ENCODE results near the gene IL13RA1.
"Not testable (repeated sequence)": the region's sequence is repeated elsewhere in the genome, so short reads cannot be mapped to it uniquely, and the experiment has no call there.

IL13RA1 gene

DNA sequence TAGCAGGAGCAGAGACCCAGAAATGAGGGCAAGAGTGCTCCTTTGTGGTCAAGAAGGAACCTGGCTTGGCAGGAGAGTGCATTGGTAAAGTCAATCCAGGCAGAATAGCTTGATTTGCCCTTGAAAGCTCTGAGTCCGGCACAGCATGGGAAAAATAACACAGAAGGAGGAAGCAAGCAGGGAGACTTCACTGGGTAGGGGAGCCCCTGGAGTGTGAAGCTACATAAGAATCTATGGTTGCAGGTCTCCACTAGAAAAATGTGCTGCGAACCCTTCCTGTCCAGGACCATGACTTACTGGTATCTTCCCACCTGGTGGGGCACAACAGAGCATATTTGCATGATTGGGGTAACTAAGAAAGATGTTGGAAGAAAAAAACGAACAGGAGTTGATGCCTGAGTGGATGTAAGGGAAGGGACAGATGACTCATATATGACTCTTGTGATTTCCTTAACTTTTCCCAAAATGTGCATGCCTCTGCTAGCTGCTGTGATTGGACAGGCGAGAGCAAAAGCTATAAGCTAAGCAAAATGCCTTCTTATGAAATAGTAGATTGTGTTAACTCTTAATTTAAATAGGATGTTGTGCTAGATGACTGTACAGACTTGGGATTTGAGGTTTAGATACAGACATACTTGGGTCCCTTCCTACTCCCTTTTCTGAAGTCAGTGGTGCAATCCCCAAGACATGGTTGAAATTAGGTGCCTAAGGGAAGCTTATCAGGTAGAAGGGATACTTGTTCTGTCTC is 3.3 kb downstream of the IL13RA1 start:
- H3K27me3 ChIP-seq (ENCODE audit: control insufficient read depth, insufficient read depth, low read length), result peaks cover 19% of the 10 kb centered on the region
- no peaks in the 10 kb centered on the region for H3K36me3 ChIP-seq (ENCODE audit: control insufficient read depth, insufficient read depth, low read length)
- no peak overlapping the region for H3K9ac ChIP-seq (ENCODE audit: low read depth, low read length)
- no peaks in the 10 kb centered on the region for H3K9me3 ChIP-seq (ENCODE audit: control insufficient read depth, insufficient read depth, low read length)
- no peak overlapping the region for H3K4me3 ChIP-seq (ENCODE audit: low read depth, low read length)
- H3K4me1 ChIP-seq (ENCODE audit: control insufficient read depth, insufficient read depth, low read length), result no peaks in the 10 kb centered on the region

DNA sequence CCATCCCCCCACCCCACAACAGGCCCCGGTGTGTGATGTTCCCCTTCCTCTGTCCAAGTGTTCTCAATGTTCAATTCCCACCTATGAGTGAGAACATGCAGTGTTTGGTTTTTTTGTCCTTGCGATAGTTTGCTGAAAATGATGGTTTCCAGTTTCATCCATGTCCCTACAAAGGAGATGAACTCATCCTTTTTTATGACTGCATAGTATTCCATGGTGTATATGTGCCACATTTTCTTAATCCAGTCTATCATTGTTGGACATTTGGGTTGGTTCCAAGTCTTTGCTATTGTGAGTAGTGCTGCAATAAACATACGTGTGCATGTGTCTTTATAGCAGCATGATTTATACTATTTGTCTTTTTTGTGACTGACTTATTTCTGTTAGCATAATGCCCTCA is 5.1 kb downstream of the IL13RA1 start:
- not testable (repeated sequence) for H3K9ac ChIP-seq (ENCODE audit: low read depth, low read length); H3K36me3 ChIP-seq (ENCODE audit: control insufficient read depth, insufficient read depth, low read length); H3K9me3 ChIP-seq (ENCODE audit: control insufficient read depth, insufficient read depth, low read length); H3K4me1 ChIP-seq (ENCODE audit: control insufficient read depth, insufficient read depth, low read length); H3K4me3 ChIP-seq (ENCODE audit: low read depth, low read length)
- H3K27me3 ChIP-seq (ENCODE audit: control insufficient read depth, insufficient read depth, low read length), result peaks cover 19% of the 10 kb centered on the region

DNA sequence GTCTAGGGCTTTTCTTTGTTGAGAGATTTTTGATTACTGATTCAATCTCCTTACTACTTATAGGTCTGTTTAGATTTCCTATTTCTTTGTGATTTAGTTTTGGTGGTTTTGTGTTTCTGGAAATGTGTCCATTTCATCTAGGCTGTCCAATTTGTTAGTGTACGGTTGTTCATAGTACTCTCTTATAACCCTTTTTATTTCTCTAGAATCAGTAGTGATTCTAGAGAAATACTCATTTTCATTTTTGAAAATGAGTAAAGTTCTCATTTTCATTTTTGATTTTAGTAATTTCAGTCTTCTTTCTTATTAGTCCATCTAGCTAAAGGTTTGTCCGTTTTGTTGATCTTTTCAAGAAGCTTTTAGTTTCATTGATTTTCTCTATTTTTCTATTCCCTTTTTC is 7.5 kb downstream of the IL13RA1 start:
- H3K36me3 ChIP-seq (ENCODE audit: control insufficient read depth, insufficient read depth, low read length), result no peaks in the 10 kb centered on the region
- no peak overlapping the region for H3K9ac ChIP-seq (ENCODE audit: low read depth, low read length)
- no peaks in the 10 kb centered on the region for H3K4me1 ChIP-seq (ENCODE audit: control insufficient read depth, insufficient read depth, low read length)
- H3K9me3 ChIP-seq (ENCODE audit: control insufficient read depth, insufficient read depth, low read length), result no peaks in the 10 kb centered on the region
- H3K27me3 ChIP-seq (ENCODE audit: control insufficient read depth, insufficient read depth, low read length), result no peaks in the 10 kb centered on the region
- H3K4me3 ChIP-seq (ENCODE audit: low read depth, low read length), result no peak overlapping the region

DNA sequence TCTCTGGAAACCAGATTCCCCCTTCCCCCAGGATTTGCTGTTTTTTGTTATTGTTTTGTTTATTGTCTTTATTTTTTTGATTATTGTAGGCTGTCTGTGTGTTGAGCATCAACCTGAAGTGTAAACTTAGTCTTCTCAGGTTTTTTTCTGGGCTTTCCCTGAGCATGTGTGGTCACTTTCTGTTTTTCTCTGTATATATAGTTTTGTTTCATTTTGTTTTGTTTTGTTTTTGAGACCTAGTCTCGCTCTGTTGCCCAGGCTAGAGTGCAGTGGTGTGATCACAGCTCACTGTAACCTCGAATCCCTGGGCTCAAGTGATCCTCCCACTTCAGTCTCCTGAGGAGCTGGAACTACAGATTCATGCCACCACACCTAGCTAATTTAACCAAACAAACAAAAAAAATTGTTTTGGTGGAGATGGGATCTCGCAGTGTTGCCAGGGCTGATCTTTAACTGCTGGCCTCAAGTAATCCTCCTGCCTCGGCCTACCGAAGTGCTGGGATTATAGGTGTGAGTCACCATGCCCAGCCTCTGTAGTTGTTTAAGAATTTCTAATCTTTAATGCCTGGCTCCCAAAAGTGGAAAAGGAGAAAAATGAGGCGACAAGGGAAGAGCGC is 9.1 kb downstream of the IL13RA1 start:
- no peaks in the 10 kb centered on the region for H3K4me1 ChIP-seq (ENCODE audit: control insufficient read depth, insufficient read depth, low read length)
- H3K27me3 ChIP-seq (ENCODE audit: control insufficient read depth, insufficient read depth, low read length), result no peaks in the 10 kb centered on the region
- H3K9ac ChIP-seq (ENCODE audit: low read depth, low read length), result no peak overlapping the region
- no peaks in the 10 kb centered on the region for H3K36me3 ChIP-seq (ENCODE audit: control insufficient read depth, insufficient read depth, low read length)
- no peaks in the 10 kb centered on the region for H3K9me3 ChIP-seq (ENCODE audit: control insufficient read depth, insufficient read depth, low read length)
- no peak overlapping the region for H3K4me3 ChIP-seq (ENCODE audit: low read depth, low read length)

DNA sequence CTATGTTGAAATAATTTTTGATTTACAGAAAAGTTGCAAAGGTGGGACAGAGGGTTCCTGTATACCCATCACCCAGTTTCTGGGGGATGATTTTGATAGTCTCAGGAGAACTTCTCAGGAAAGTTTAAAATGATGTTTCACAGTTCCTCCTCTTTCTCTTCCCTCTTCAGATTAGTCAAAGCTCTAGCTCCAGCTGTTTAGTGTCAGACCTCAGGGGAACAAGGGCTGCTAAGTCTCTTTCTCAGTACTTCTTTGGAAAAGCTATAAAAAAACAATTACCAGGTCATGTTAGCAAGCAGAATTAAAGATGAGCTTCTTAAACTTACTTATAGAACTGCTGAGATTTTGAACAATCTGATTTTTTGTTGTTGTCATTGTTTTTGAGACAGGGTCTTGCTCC is 12.2 kb downstream of the IL13RA1 start:
- Histone ChIP-seq H3K4me1 (ENCODE audit: control insufficient read depth, insufficient read depth, low read length) (no peaks in the 10 kb centered on the region), H3K36me3 (ENCODE audit: control insufficient read depth, insufficient read depth, low read length) (no peaks in the 10 kb centered on the region), H3K9me3 (ENCODE audit: control insufficient read depth, insufficient read depth, low read length) (no peaks in the 10 kb centered on the region), H3K9ac (ENCODE audit: low read depth, low read length) (no peak overlapping the region), H3K4me3 (ENCODE audit: low read depth, low read length) (no peak overlapping the region), H3K27me3 (ENCODE audit: control insufficient read depth, insufficient read depth, low read length) (no peaks in the 10 kb centered on the region)

DNA sequence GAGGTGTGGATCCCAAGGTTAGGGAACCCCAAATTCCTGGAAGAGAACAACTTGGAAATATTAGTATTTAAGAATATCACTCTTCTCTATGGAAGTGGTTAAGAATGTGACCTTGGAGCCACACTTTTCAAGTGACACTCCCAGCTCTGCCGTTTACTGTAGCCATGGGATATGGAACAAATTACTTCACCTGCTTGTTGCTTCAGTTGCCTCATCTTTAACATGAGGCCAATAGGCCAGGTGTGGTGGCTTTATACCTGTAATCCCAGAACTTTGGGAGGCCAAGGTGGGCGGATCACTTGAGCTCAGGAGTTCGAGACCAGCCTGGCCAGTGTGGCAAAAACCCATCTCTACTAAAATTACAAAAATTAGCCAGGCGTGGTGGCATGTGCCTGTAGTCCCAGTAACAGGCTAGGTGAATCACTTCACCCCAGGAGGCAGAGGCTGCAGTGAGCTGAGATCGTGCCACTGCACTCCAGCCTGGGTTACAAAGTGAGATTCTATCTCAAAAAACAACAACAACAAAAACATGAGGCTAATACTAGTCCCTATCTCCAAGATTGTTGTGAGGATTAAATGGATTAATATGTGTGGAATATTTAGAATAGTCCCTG is 13.0 kb downstream of the IL13RA1 start:
- H3K4me1 ChIP-seq (ENCODE audit: control insufficient read depth, insufficient read depth, low read length), result no peaks in the 10 kb centered on the region
- no peak overlapping the region for H3K9ac ChIP-seq (ENCODE audit: low read depth, low read length)
- no peak overlapping the region for H3K4me3 ChIP-seq (ENCODE audit: low read depth, low read length)
- H3K36me3 ChIP-seq (ENCODE audit: control insufficient read depth, insufficient read depth, low read length), result no peaks in the 10 kb centered on the region
- H3K9me3 ChIP-seq (ENCODE audit: control insufficient read depth, insufficient read depth, low read length), result no peaks in the 10 kb centered on the region
- H3K27me3 ChIP-seq (ENCODE audit: control insufficient read depth, insufficient read depth, low read length), result no peaks in the 10 kb centered on the region

DNA sequence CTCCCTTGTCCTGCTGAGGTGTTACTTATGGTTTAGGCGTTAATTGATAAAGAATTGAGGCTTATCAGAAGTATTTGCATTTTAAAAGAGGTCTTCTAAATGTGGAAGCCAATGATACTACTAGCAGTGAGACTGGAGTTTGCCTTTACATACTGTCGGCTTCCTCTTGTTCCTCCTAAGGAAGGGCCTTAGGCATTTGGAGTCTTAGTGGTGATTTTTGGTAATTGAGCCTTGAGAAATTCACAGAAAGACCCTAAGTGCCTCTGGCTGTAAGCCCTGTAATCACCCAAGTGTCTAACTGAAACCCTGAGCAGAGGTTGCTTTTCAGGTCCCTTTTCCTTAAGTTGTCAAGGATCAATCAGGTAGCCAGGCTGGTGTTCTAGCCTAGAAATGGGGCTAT is 14.8 kb downstream of the IL13RA1 start:
- H3K27me3 ChIP-seq (ENCODE audit: control insufficient read depth, insufficient read depth, low read length), result no peaks in the 10 kb centered on the region
- H3K9me3 ChIP-seq (ENCODE audit: control insufficient read depth, insufficient read depth, low read length), result no peaks in the 10 kb centered on the region
- H3K9ac ChIP-seq (ENCODE audit: low read depth, low read length), result no peak overlapping the region
- H3K4me1 ChIP-seq (ENCODE audit: control insufficient read depth, insufficient read depth, low read length), result no peaks in the 10 kb centered on the region
- no peaks in the 10 kb centered on the region for H3K36me3 ChIP-seq (ENCODE audit: control insufficient read depth, insufficient read depth, low read length)
- no peak overlapping the region for H3K4me3 ChIP-seq (ENCODE audit: low read depth, low read length)

DNA sequence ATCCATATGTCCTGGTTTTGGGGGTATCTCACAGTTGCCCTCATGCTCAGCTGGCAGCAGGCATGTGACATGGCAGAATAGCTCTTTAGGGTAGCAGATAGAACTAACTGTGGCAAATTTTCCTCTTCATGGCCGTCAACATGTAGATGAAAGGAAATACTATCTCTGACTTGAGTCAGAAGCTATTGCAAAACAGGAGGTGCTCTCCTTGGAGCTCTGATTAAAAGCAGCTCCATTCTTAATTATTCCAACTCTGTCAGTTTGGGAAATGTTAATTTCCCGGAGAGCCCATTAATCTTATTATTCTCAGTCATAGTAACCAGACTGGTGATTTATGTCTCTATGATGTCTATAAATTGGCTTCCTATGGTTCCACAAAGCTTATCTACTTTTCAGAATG is 18.2 kb downstream of the IL13RA1 start:
- Histone ChIP-seq H3K9ac (ENCODE audit: low read depth, low read length) (no peak overlapping the region), H3K4me1 (ENCODE audit: control insufficient read depth, insufficient read depth, low read length) (no peaks in the 10 kb centered on the region), H3K27me3 (ENCODE audit: control insufficient read depth, insufficient read depth, low read length) (no peaks in the 10 kb centered on the region), H3K36me3 (ENCODE audit: control insufficient read depth, insufficient read depth, low read length) (no peaks in the 10 kb centered on the region), H3K4me3 (ENCODE audit: low read depth, low read length) (no peak overlapping the region), H3K9me3 (ENCODE audit: control insufficient read depth, insufficient read depth, low read length) (no peaks in the 10 kb centered on the region)

DNA sequence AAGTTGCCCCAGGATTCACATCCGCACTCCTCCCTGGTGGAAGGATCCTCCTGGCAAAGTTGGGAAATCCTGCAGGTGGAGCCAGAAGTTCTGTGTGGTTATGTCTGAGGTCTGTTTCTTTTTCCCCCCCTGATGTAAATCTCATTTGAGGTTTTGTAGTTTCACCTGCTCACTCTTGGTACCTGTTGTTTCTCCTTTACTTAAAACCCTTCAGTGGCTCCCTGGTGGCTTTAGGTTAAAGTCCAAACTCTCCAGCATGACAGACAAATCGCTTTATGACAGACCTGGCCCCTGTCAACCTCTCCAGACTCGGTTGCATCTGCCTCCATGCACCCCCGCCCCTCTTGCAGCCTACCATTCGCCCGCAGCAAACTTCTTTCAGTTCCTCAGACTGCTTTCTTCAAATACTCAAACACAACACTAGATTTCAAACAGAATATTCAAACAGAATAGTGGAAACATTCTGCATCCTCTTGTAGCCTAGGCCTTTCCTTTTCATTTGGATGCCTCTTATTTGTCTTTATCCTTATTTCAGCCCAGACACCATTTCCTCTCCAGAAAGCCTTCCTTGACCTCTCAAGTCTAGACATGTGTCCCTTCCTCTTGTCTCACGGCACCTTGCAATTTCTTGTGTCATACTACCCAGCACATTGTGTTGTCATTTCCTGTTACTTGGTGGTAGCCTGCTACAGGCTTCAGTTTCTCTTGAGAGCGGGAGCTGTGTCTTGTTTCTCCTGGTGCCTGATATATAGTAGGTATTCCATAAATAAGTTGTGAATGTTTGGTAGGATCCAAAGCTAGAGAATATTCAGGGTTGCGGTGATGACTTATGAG is 24.8 kb downstream of the IL13RA1 start:
- Histone ChIP-seq H3K4me3 (ENCODE audit: low read depth, low read length) (no peak overlapping the region), H3K36me3 (ENCODE audit: control insufficient read depth, insufficient read depth, low read length) (no peaks in the 10 kb centered on the region), H3K4me1 (ENCODE audit: control insufficient read depth, insufficient read depth, low read length) (no peaks in the 10 kb centered on the region), H3K9me3 (ENCODE audit: control insufficient read depth, insufficient read depth, low read length) (no peaks in the 10 kb centered on the region), H3K9ac (ENCODE audit: low read depth, low read length) (no peak overlapping the region), H3K27me3 (ENCODE audit: control insufficient read depth, insufficient read depth, low read length) (no peaks in the 10 kb centered on the region)

DNA sequence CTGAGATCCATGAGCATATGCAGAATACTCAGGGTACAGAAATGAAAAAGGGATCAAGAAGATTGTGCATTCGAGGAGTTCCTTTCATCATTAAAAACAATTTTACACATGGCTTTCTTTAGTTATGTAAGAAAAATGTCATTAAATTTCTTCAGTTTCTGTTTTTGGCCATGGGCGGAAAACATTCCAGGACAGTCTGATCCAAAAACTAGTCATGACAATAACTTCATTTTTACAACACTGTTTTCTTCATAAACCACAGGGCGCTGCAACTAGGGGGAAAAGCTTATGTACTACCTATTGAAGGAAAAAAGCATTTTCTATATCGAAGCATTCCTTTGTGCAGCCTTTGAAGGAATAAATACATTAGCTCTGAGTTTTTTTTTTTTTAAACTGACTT is 28.2 kb downstream of the IL13RA1 start:
- no peaks in the 10 kb centered on the region for H3K27me3 ChIP-seq (ENCODE audit: control insufficient read depth, insufficient read depth, low read length)
- no peaks in the 10 kb centered on the region for H3K36me3 ChIP-seq (ENCODE audit: control insufficient read depth, insufficient read depth, low read length)
- no peaks in the 10 kb centered on the region for H3K9me3 ChIP-seq (ENCODE audit: control insufficient read depth, insufficient read depth, low read length)
- no peak overlapping the region for H3K4me3 ChIP-seq (ENCODE audit: low read depth, low read length)
- no peaks in the 10 kb centered on the region for H3K4me1 ChIP-seq (ENCODE audit: control insufficient read depth, insufficient read depth, low read length)
- no peak overlapping the region for H3K9ac ChIP-seq (ENCODE audit: low read depth, low read length)

DNA sequence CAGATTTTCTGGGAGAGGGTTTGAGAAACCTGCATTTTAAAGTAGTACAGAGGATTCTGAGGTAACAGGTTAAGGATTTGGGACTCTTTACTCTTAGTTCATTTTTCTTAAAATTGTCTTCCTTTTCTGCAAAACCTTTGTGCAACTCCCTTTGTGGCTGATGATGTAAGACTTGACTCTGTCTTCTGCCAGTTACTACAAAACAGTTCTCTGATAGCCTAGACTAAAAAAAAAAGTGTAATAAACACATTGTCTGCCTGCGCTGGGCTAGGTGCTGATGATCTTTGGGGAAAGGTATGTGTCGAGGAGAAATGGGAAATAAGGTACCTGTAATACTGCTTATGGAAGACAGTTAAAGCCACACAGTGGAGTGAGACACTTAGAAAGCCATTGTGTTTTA is 28.7 kb downstream of the IL13RA1 start:
- Histone ChIP-seq H3K36me3 (ENCODE audit: control insufficient read depth, insufficient read depth, low read length) (no peaks in the 10 kb centered on the region), H3K4me3 (ENCODE audit: low read depth, low read length) (no peak overlapping the region), H3K27me3 (ENCODE audit: control insufficient read depth, insufficient read depth, low read length) (no peaks in the 10 kb centered on the region), H3K9ac (ENCODE audit: low read depth, low read length) (no peak overlapping the region), H3K9me3 (ENCODE audit: control insufficient read depth, insufficient read depth, low read length) (no peaks in the 10 kb centered on the region), H3K4me1 (ENCODE audit: control insufficient read depth, insufficient read depth, low read length) (no peaks in the 10 kb centered on the region)

All from iPS-15b (cell line).